KBM-7 (cell line): ENCODE measurements around the gene TMEM178B.

Source experiments
- DNase-seq: peaks from one replicate; pipeline ENCODE4 v3.0.0-alpha.2; 2015
- in situ Hi-C: fragments of 300-500 bp; cut with MboI; formaldehyde crosslinking; loops from 2 replicates; pipeline ENCODE4 v1.14.3; 2020; ENCODE audit warnings: low sequenced_read_pairs, low pct_unique_long_range_greater_than_20kb, mixed read lengths

TMEM178B gene

GRCh38 chr7:141126107-141126506 lies 52.2 kb downstream of the TMEM178B start:
- DNase-seq: no peak
- in situ Hi-C loops: no loop called here

- in situ Hi-C loops: no loop called here
- no peak for DNase-seq
These were observed 54.6 kb downstream of the TMEM178B start for GRCh38 chr7:141128506-141128905.

GRCh38 chr7:141128931-141129330 lies 55.1 kb downstream of the TMEM178B start:
- in situ Hi-C loops: no loop called here
- no peak for DNase-seq

- in situ Hi-C loops: no loop called here
- DNase-seq: no peak
These were observed 58.8 kb downstream of the TMEM178B start for GRCh38 chr7:141132671-141133070.

GRCh38 chr7:141133646-141134045 lies 59.8 kb downstream of the TMEM178B start:
- DNase-seq: no peak
- in situ Hi-C loops: no loop called here

GRCh38 chr7:141142058-141142457 lies 68.2 kb downstream of the TMEM178B start:
- no peak for DNase-seq
- in situ Hi-C loops: no loop called here

GRCh38 chr7:141144921-141145629 lies 71.2 kb downstream of the TMEM178B start:
- no peak for DNase-seq
- in situ Hi-C loops: no loop called here

GRCh38 chr7:141145630-141145982 lies 71.7 kb downstream of the TMEM178B start:
- in situ Hi-C loops: no loop called here
- DNase-seq: no peak

GRCh38 chr7:141147482-141147881 lies 73.6 kb downstream of the TMEM178B start:
- in situ Hi-C loops: no loop called here
- DNase-seq: no peak

GRCh38 chr7:141150465-141150864 lies 76.6 kb downstream of the TMEM178B start:
- in situ Hi-C loops: no loop called here
- no peak for DNase-seq

- DNase-seq: no peak
- in situ Hi-C loops: no loop called here
These were observed 77.9 kb downstream of the TMEM178B start for GRCh38 chr7:141151746-141152145.

GRCh38 chr7:141153231-141153630 lies 79.4 kb downstream of the TMEM178B start:
- in situ Hi-C loops: no loop called here
- no peak for DNase-seq

GRCh38 chr7:141154131-141154732 lies 80.4 kb downstream of the TMEM178B start:
- DNase-seq: no peak
- in situ Hi-C loops: no loop called here

GRCh38 chr7:141156407-141156806 lies 82.5 kb downstream of the TMEM178B start:
- in situ Hi-C loops: no loop called here
- no peak for DNase-seq

- in situ Hi-C loops: no loop called here
- no peak for DNase-seq
These were observed 83.4 kb downstream of the TMEM178B start for GRCh38 chr7:141157138-141157765.

GRCh38 chr7:141158561-141158960 lies 84.7 kb downstream of the TMEM178B start:
- in situ Hi-C loops: no loop called here
- DNase-seq: no peak

GRCh38 chr7:141160246-141160860 lies 86.5 kb downstream of the TMEM178B start:
- in situ Hi-C loops: no loop called here
- DNase-seq: no peak

- in situ Hi-C loops: no loop called here
- no peak for DNase-seq
These were observed 88.0 kb downstream of the TMEM178B start for GRCh38 chr7:141161550-141162535.

- in situ Hi-C loops: no loop called here
- DNase-seq: no peak
These were observed 91.7 kb downstream of the TMEM178B start for GRCh38 chr7:141165521-141165920.
